ENCODE measurements around the gene ATP13A3.
A peak's percentile ranks its signal among the peaks of the same experiment; 100 is the strongest.

Gene ATP13A3

DNA sequence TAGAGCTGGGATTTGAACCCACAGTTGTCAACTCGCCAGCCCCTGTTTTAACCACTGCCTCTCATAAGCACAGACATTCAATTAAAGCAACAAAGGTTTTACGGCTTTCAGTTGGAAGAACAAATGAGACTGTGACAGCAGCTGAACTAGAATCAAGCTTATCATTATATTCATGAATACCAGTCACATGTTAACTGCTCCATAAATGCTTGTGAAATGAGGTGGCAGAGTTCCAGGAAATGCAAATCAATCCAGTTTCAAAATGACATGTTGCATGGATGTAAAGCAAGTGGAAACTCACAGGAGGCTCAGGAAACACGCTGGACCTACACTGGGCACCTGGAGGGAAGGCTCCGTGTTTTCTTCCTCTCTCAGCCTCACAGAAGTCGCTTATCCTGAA is 91.6 kb downstream of the ATP13A3 start:
- no peak for TF ChIP-seq POLR2A (IDR thresholded peaks at IDR 0.05; ENCODE audit: low read depth, low read length)
- DNase-seq (ENCODE audit: insufficient read length, low spot score): no peak
- peak; percentile 27 for FAIRE-seq

GRCh38 chr3:194392576-194392975 is 94.2 kb downstream of the ATP13A3 start:
- no peak for DNase-seq (ENCODE audit: insufficient read length, low spot score)
- FAIRE-seq: no peak
- TF ChIP-seq POLR2A (IDR thresholded peaks at IDR 0.05; ENCODE audit: low read depth, low read length): no peak

GRCh38 chr3:194390835-194391234 is 96.0 kb downstream of the ATP13A3 start:
- FAIRE-seq (no peak), DNase-seq (ENCODE audit: insufficient read length, low spot score) (no peak)
- TF ChIP-seq POLR2A (IDR thresholded peaks at IDR 0.05; ENCODE audit: low read depth, low read length): no peak

GRCh38 chr3:194389269-194389668 is 97.5 kb downstream of the ATP13A3 start:
- DNase-seq (ENCODE audit: insufficient read length, low spot score) (no peak), FAIRE-seq (no peak)
- no peak for TF ChIP-seq POLR2A (IDR thresholded peaks at IDR 0.05; ENCODE audit: low read depth, low read length)

DNA sequence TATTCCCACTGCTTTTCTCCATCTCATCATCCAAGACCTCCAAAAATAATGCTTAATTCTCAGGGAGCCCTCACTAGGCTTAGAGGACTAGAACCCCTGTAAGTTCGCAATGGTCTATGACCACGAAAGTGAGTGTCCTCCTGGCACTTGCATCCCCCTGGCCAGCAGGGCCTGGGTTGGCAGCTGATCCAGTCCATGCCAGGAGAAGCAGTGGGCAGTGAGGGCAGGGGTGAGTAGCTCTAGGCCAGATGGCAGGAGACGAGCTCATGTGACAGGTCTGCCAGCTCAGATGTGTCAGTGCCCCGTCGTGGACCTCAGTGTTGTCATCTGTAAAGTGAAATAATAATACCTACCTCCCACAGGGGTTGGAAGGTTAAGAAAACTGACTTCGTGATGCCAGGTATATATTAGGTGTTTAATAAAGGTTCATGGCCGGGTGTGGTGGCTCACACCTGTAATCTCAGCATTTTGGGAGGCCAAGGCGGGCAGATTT is 98.8 kb downstream of the ATP13A3 start:
- TF ChIP-seq POLR2A (IDR thresholded peaks at IDR 0.05; ENCODE audit: low read depth, low read length): no peak
- FAIRE-seq: no peak
- DNase-seq (ENCODE audit: insufficient read length, low spot score): no peak

- no peak for TF ChIP-seq POLR2A (IDR thresholded peaks at IDR 0.05; ENCODE audit: low read depth, low read length)
- no peak for DNase-seq (ENCODE audit: insufficient read length, low spot score)
- FAIRE-seq: no peak
Observed at GRCh38 chr3:194387276-194387675, 99.5 kb downstream of the ATP13A3 start.

GRCh38 chr3:194386648-194387047 is 100.2 kb downstream of the ATP13A3 start:
- DNase-seq (ENCODE audit: insufficient read length, low spot score): no peak
- FAIRE-seq: no peak
- no peak for TF ChIP-seq POLR2A (IDR thresholded peaks at IDR 0.05; ENCODE audit: low read depth, low read length)

DNA sequence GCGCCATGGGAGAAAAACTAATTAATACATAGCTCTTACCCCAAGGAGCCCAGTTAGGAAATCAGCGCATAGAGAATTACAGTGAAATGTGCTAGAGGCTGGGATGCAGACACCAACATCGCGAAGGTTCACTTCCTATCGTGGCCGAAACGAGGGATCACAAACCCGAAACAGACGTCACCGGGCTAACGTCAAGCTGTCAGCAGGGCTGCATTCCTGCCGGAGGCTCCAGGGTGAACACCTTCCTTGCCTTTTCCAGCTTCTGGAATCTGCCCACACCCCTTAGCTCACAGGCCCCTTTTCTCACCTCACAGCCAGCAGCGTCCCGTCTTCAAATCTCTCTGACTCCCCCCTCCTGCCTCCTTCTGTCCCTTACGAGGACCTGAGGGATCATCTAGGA is 100.7 kb downstream of the ATP13A3 start:
- FAIRE-seq (no peak), DNase-seq (ENCODE audit: insufficient read length, low spot score) (no peak)
- no peak for TF ChIP-seq POLR2A (IDR thresholded peaks at IDR 0.05; ENCODE audit: low read depth, low read length)

- no peak for TF ChIP-seq POLR2A (IDR thresholded peaks at IDR 0.05; ENCODE audit: low read depth, low read length)
- no peak for FAIRE-seq
- no peak for DNase-seq (ENCODE audit: insufficient read length, low spot score)
Observed at GRCh38 chr3:194384569-194385001, 102.2 kb downstream of the ATP13A3 start.

DNA sequence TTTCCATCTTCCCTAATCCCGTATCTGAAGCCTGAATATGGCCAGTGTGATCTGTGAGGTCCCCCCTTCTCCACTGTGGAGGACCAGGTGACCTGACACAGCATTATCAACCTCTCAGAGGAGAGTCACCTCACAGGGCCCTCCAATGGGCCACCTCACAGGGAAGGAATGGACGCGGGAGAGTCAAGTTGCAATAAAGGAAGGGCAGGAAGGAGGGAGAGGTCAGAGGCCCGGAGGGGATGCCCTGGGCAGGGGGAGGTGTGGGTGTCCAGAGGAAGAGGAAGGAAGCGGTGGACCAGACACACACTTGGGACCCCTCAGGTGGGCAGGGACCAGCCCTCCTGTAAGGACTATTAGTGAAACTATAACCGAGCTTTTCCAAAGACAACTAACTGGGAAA is 102.6 kb downstream of the ATP13A3 start:
- FAIRE-seq: no peak
- no peak for DNase-seq (ENCODE audit: insufficient read length, low spot score)
- TF ChIP-seq POLR2A (IDR thresholded peaks at IDR 0.05; ENCODE audit: low read depth, low read length): no peak

- no peak for TF ChIP-seq POLR2A (IDR thresholded peaks at IDR 0.05; ENCODE audit: low read depth, low read length)
- DNase-seq (ENCODE audit: insufficient read length, low spot score) (no peak), FAIRE-seq (no peak)
Observed at GRCh38 chr3:194383276-194383940, 103.4 kb downstream of the ATP13A3 start.

DNA sequence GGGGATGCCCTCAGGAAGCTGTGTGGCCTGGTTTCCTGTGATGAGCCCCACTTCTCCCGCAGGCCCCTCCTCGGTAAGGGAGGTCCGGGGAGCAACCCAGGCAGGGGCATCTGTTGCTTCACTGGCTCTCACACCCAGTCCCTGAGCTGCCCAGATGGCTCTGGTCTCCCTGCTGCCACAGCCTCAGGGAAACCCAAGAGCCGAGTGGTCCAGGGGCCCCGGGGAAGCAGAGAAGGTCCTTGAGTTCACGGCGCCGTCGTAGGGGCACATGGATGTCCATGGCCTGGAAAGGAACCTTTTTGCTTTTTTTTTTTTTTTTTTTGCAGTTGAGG is 103.9 kb downstream of the ATP13A3 start:
- no peak for DNase-seq (ENCODE audit: insufficient read length, low spot score)
- no peak for FAIRE-seq
- no peak for TF ChIP-seq POLR2A (IDR thresholded peaks at IDR 0.05; ENCODE audit: low read depth, low read length)

- no peak for TF ChIP-seq POLR2A (IDR thresholded peaks at IDR 0.05; ENCODE audit: low read depth, low read length)
- DNase-seq (ENCODE audit: insufficient read length, low spot score): no peak
- FAIRE-seq: no peak
Observed at GRCh38 chr3:194382196-194382891, 104.5 kb downstream of the ATP13A3 start.

- DNase-seq (ENCODE audit: insufficient read length, low spot score): peak; percentile 94
- FAIRE-seq: peak; percentile 83
- TF ChIP-seq POLR2A (IDR thresholded peaks at IDR 0.05; ENCODE audit: low read depth, low read length): no peak
Observed at GRCh38 chr3:194381460-194381875, 105.3 kb downstream of the ATP13A3 start.

GRCh38 chr3:194380326-194380725 is 106.5 kb downstream of the ATP13A3 start:
- FAIRE-seq (no peak), DNase-seq (ENCODE audit: insufficient read length, low spot score) (no peak)
- TF ChIP-seq POLR2A (IDR thresholded peaks at IDR 0.05; ENCODE audit: low read depth, low read length): no peak

All from H54 (cell line).